H1 (cell line): Measurements from ENCODE around the gene TNS3. TPM values are rescaled to one million over a fixed set of nuclear protein-coding genes. Genes with fewer than 3 reads are reported as not detected.

Source experiments
- CTCF ChIA-PET: fragments of 300-600 bp; sonication (Branson Sonifier 250); formaldehyde crosslinking; loops from one replicate; lab custom pipeline; 2021; ENCODE audit not compliant: partially characterized antibody; lab: Charles Lee
- POLR2A ChIA-PET: fragments of 300-600 bp; sonication (Branson Sonifier 250); formaldehyde crosslinking; loops from one replicate; lab custom pipeline; 2021; ENCODE audit warnings: inconsistent platforms; ENCODE audit not compliant: partially characterized antibody; lab: Charles Lee
- DNase-seq, 2 experiments: peaks; one replicate each; pipeline versions ENCODE4 v3.0.0 to v3.0.0-alpha.2; 2010 to 2022; ENCODE audit warnings: low spot score in 2 of 2, low read depth in 1 of 2, mixed read lengths in 1 of 2
- FAIRE-seq: peaks from 2 replicates; lab custom pipeline; 2011; peaks lifted over from hg19 to GRCh38; lab: Jason Lieb, UNC
- H2AFZ ChIP-seq: 2 replicates; pipeline ENCODE4 v1.8.1; 2012; ENCODE audit warnings: low read length, inconsistent platforms
- H2AK5ac ChIP-seq: 2 replicates; pipeline ENCODE4 v1.6.1; 2013; ENCODE audit warnings: low read depth, low read length
- H2BK120ac ChIP-seq: replicated peaks from 2 replicates; pipeline ENCODE3; 2013; ENCODE audit warnings: low read depth, low read length, inconsistent platforms
- H2BK12ac ChIP-seq: 2 replicates; pipeline ENCODE4 v1.6.1; 2013; ENCODE audit warnings: low read depth, low read length
- H2BK15ac ChIP-seq: 2 replicates; pipeline ENCODE4 v1.6.1; 2013; ENCODE audit warnings: low read length
- H2BK20ac ChIP-seq: 2 replicates; pipeline ENCODE4 v1.6.1; 2013; ENCODE audit warnings: low read length
- H2BK5ac ChIP-seq: 2 replicates; pipeline ENCODE4 v1.6.1; 2013; ENCODE audit warnings: low read depth, low read length
- H3K14ac ChIP-seq: 2 replicates; pipeline ENCODE4 v1.6.1; 2013; ENCODE audit warnings: inconsistent platforms; ENCODE audit not compliant: insufficient read length
- H3K18ac ChIP-seq: 2 replicates; pipeline ENCODE4 v1.6.1; 2013; ENCODE audit warnings: low read length; ENCODE audit errors: extremely low read depth
- H3K23ac ChIP-seq: 2 replicates; pipeline ENCODE4 v1.6.1; 2013; ENCODE audit warnings: inconsistent platforms; ENCODE audit not compliant: insufficient read length
- H3K23me2 ChIP-seq: 2 replicates; pipeline ENCODE4 v1.6.1; 2013; ENCODE audit warnings: low read depth, low read length
- H3K27ac ChIP-seq: 2 replicates; pipeline ENCODE4 v1.6.1; 2011; ENCODE audit warnings: low read depth, low read length, inconsistent platforms
- H3K27me3 ChIP-seq, 4 experiments: replicated peaks in 1 of 4; 1 replicate in 1 of 4; 2 replicates in 3 of 4; pipeline versions ENCODE4 v1.6.1 to v1.8.1; 2011 to 2013; ENCODE audit warnings: low read length in 3 of 4, mild to moderate bottlenecking in 3 of 4, inconsistent platforms in 2 of 4, mixed read lengths in 2 of 4, moderate library complexity in 1 of 4; ENCODE audit not compliant: control insufficient read depth in 3 of 4, insufficient read depth in 3 of 4; ENCODE audit errors: extremely low read depth in 1 of 4
- H3K36me3 ChIP-seq, 4 experiments: 2 replicates each; pipeline versions ENCODE4 v1.6.1 to v1.8.1; 2011 to 2013; ENCODE audit warnings: mild to moderate bottlenecking in 4 of 4, low read length in 3 of 4, moderate library complexity in 2 of 4, control low read depth in 1 of 4, inconsistent platforms in 1 of 4; ENCODE audit not compliant: insufficient read depth in 4 of 4, control insufficient read depth in 2 of 4
- H3K4ac ChIP-seq: replicated peaks from 2 replicates; pipeline ENCODE3; 2013; ENCODE audit warnings: low read length, low read depth, mixed read lengths, inconsistent platforms; ENCODE audit not compliant: insufficient read length
- H3K4me1 ChIP-seq, 4 experiments: replicated peaks in 1 of 4; 1 replicate in 1 of 4; 2 replicates in 3 of 4; pipeline versions ENCODE4 v1.6.1 to v1.8.1; 2011 to 2013; ENCODE audit warnings: low read length in 3 of 4, inconsistent platforms in 2 of 4, mixed read lengths in 1 of 4; ENCODE audit not compliant: insufficient read depth in 4 of 4, control insufficient read depth in 3 of 4
- H3K4me2 ChIP-seq, 2 experiments: 2 replicates each; pipeline versions ENCODE4 v1.6.1 to v1.8.1; 2011 to 2013; ENCODE audit warnings: low read depth in 2 of 2, low read length in 2 of 2, control low read depth in 1 of 2, inconsistent platforms in 1 of 2, mild to moderate bottlenecking in 1 of 2; ENCODE audit not compliant: insufficient read depth in 1 of 2
- H3K4me3 ChIP-seq, 4 experiments: fragments of 200-600, 300-600 bp in 1 of 4; sonication (generic), shearing (Covaris generic), sonication (Bioruptor Twin) in 1 of 4; 2 replicates each; pipeline versions ENCODE4 v1.5.1 to v1.8.1; 2011 to 2016; ENCODE audit warnings: low read length in 4 of 4, low read depth in 3 of 4, control low read depth in 2 of 4, inconsistent platforms in 2 of 4, mild to moderate bottlenecking in 2 of 4, mixed read lengths in 1 of 4, moderate library complexity in 1 of 4; ENCODE audit not compliant: insufficient read depth in 2 of 4; ENCODE audit errors: extremely low read depth in 1 of 4
- H3K56ac ChIP-seq: replicated peaks from 2 replicates; pipeline ENCODE3; 2013; ENCODE audit warnings: low read depth, mild to moderate bottlenecking, mixed read lengths, low read length, inconsistent platforms; ENCODE audit not compliant: insufficient read length
- H3K79me1 ChIP-seq: 2 replicates; pipeline ENCODE4 v1.6.1; 2013; ENCODE audit warnings: low read depth, low read length, control low read depth
- H3K79me2 ChIP-seq, 2 experiments: 2 replicates each; pipeline versions ENCODE4 v1.6.1 to v1.8.1; 2012 to 2013; ENCODE audit warnings: low read length in 2 of 2, mild to moderate bottlenecking in 2 of 2, inconsistent platforms in 1 of 2; ENCODE audit not compliant: insufficient read depth in 2 of 2, control insufficient read depth in 1 of 2
- H3K9ac ChIP-seq, 4 experiments: replicated peaks in 1 of 4; 1 replicate in 1 of 4; 2 replicates in 3 of 4; pipeline versions ENCODE4 v1.6.1 to v1.8.1; 2011 to 2013; ENCODE audit warnings: low read depth in 3 of 4, low read length in 3 of 4, control low read depth in 2 of 4, mild to moderate bottlenecking in 2 of 4, moderate library complexity in 2 of 4, inconsistent platforms in 1 of 4; ENCODE audit errors: extremely low read depth in 1 of 4
- H3K9me3 ChIP-seq, 2 experiments: 2 replicates each; pipeline versions ENCODE4 v1.6.1 to v1.8.1; 2012 to 2013; ENCODE audit warnings: mild to moderate bottlenecking in 2 of 2, moderate library complexity in 2 of 2, control low read depth in 1 of 2, inconsistent platforms in 1 of 2, low read depth in 1 of 2, low read length in 1 of 2, mixed read lengths in 1 of 2; ENCODE audit not compliant: insufficient read depth in 2 of 2
- H4K20me1 ChIP-seq, 2 experiments: replicated peaks in 1 of 2; 2 replicates each; pipeline versions ENCODE3 to v1.8.1; 2011 to 2013; ENCODE audit warnings: inconsistent platforms in 2 of 2, low read length in 2 of 2, mild to moderate bottlenecking in 1 of 2; ENCODE audit not compliant: insufficient read depth in 2 of 2, control insufficient read depth in 1 of 2
- H4K5ac ChIP-seq: 2 replicates; pipeline ENCODE4 v1.6.1; 2013; ENCODE audit warnings: low read length, low read depth, mixed read lengths, inconsistent platforms; ENCODE audit not compliant: insufficient read length
- H4K8ac ChIP-seq: 2 replicates; pipeline ENCODE4 v1.8.0; 2013; ENCODE audit warnings: mild to moderate bottlenecking, moderate library complexity, low read length, inconsistent platforms; ENCODE audit not compliant: insufficient read depth; ENCODE audit errors: extremely low read depth
- H4K91ac ChIP-seq: replicated peaks from 2 replicates; pipeline ENCODE3; 2013; ENCODE audit warnings: low read length, mixed read lengths, inconsistent platforms; ENCODE audit not compliant: insufficient read length
- ATF3 ChIP-seq: IDR thresholded peaks from 2 replicates; pipeline ENCODE4 v1.6.1; 2011; ENCODE audit warnings: low read depth, mild to moderate bottlenecking, low read length; ENCODE audit not compliant: insufficient read depth
- EP300 ChIP-seq, 2 experiments: IDR thresholded peaks; 1 replicate in 1 of 2; 2 replicates in 1 of 2; pipeline ENCODE4 v1.6.1; 2011 to 2012; ENCODE audit warnings: low read depth in 2 of 2, low read length in 2 of 2, mild to moderate bottlenecking in 2 of 2, borderline replicate concordance in 1 of 2, inconsistent platforms in 1 of 2, moderate library complexity in 1 of 2
- GABPA ChIP-seq: IDR thresholded peaks from 2 replicates; pipeline ENCODE4 v1.6.1; 2011; ENCODE audit warnings: mild to moderate bottlenecking, low read length, moderate library complexity, borderline replicate concordance; ENCODE audit not compliant: insufficient read depth
- HDAC6 ChIP-seq: IDR thresholded peaks from one replicate; pipeline ENCODE4 v1.7.1; 2012; ENCODE audit warnings: low read depth, mild to moderate bottlenecking, inconsistent platforms, low read length, moderate library complexity
- JUN ChIP-seq: IDR thresholded peaks from 2 replicates; pipeline ENCODE4 v1.6.1; 2011; ENCODE audit warnings: low read depth, mild to moderate bottlenecking, improper control_type of control experiment, low read length
- KDM1A ChIP-seq: fragments of 200-600, 300-600 bp; sonication (generic); IDR thresholded peaks from 2 replicates; pipeline ENCODE4 v1.7.1; 2016; ENCODE audit warnings: mild to moderate bottlenecking, low read length, borderline replicate concordance
- POLR2A ChIP-seq, 2 experiments: IDR thresholded peaks; 1 replicate in 1 of 2; 2 replicates in 1 of 2; pipeline ENCODE4 v1.6.1; 2011; ENCODE audit warnings: low read depth in 2 of 2, low read length in 2 of 2, mild to moderate bottlenecking in 2 of 2; ENCODE audit errors: control extremely low read depth in 1 of 2
- RNF2 ChIP-seq: fragments of 200-900, 300-1000 bp; sonication (generic); IDR thresholded peaks from 2 replicates; pipeline ENCODE4 v1.7.1; 2016; ENCODE audit warnings: borderline replicate concordance, low read depth, mild to moderate bottlenecking, antibody characterized with exemption, low read length; ENCODE audit not compliant: poor library complexity, severe bottlenecking; ENCODE audit errors: missing control alignments
- TAF7 ChIP-seq: optimal IDR thresholded peaks from 2 replicates; pipeline ENCODE3; 2011; ENCODE audit warnings: low read depth, mild to moderate bottlenecking, inconsistent platforms, low read length, moderate library complexity, borderline replicate concordance
- TCF12 ChIP-seq: IDR thresholded peaks from 2 replicates; pipeline ENCODE4 v1.6.1; 2011; ENCODE audit warnings: low read depth, mild to moderate bottlenecking, low read length
- ZNF274 ChIP-seq: IDR thresholded peaks from 2 replicates; pipeline ENCODE4 v1.7.0; 2012; ENCODE audit warnings: low read length, borderline replicate concordance; ENCODE audit errors: extremely low read depth
- WGBS, 2 experiments: shearing (Covaris generic) in 1 of 2; methylation state at CpG; one replicate each; pipeline versions ENCODE4 v1.1.6 to v1.1.7; 2013 to 2015; ENCODE audit warnings: low lambda C conversion rate in 2 of 2, mixed read lengths in 2 of 2, inconsistent platforms in 1 of 2, low coverage in 1 of 2, missing lambda C conversion rate in 1 of 2; ENCODE audit not compliant: insufficient replicate concordance in 2 of 2, insufficient coverage in 1 of 2, insufficient read length in 1 of 2; ENCODE audit errors: extremely low coverage in 1 of 2, missing lambda C conversion rate in 1 of 2; 5-methylcytosine and 5-hydroxymethylcytosine counted together
- polyA plus RNA-seq, 7 experiments: library from polyadenylated mRNA; depleted of rRNA in 3 of 7; stranded (reverse) in 5 of 7; unstranded in 2 of 7; fragments of >200 nt in 5 of 7; fragments of 200-250 nt in 2 of 7; gene quantifications; 1 replicate in 5 of 7; 2 replicates in 1 of 7; 4 replicates in 1 of 7; pipeline versions ENCODE4 v1.2.1 to v1.2.3, GENCODE V29; 2011 to 2013; ENCODE audit warnings: missing spikeins in 2 of 7, mixed read lengths in 2 of 7
- total RNA-seq: library from RNA; stranded (reverse); fragmentation: NEBNext Ultra II Directional; extraction: Animal tissue kit (Norgen Biotek cat#: 25700); gene quantifications from 2 replicates; pipeline ENCODE4 v1.2.1, GENCODE V29; 2021

TNS3 gene
- total and polyA plus RNA-seq, 2 of the 8 experiments (the other 6 are each of a cell fraction or from before 2014, with no cell fraction given) = 11.9 to 24.2 TPM

- Histone ChIP-seq H2AFZ (no peak overlapping the region), H4K20me1 (peaks cover 0 to 2% of the 10 kb centered on the region in 2 experiments), H2BK120ac (no peak overlapping the region), H2BK5ac (no peak overlapping the region), H3K4ac (no peak overlapping the region), H3K18ac (no peak overlapping the region), H4K5ac (no peak overlapping the region), H3K14ac (no peak overlapping the region), H2AK5ac (no peak overlapping the region), H3K23me2 (no peaks in the 10 kb centered on the region), H3K4me1 (peaks cover 0 to 8% (median 2%) of the 10 kb centered on the region in 4 experiments; a peak in 3 of 7 replicates), H3K36me3 (peaks cover 0 to 3% (median under 1%) of the 10 kb centered on the region in 4 experiments; a peak in 4 of 8 replicates), H3K9me3 (no peaks in the 10 kb centered on the region), H4K91ac (no peak overlapping the region), H2BK15ac (no peak overlapping the region), H3K9ac (no peak overlapping the region), H3K4me2 (no peak overlapping the region), H3K27me3 (no peaks in the 10 kb centered on the region), H3K23ac (no peak overlapping the region), H3K79me2 (no peaks in the 10 kb centered on the region), H2BK12ac (no peak overlapping the region), H3K79me1 (no peaks in the 10 kb centered on the region; the same call in 1 of the 2 replicates), H3K56ac (no peak overlapping the region), H2BK20ac (no peak overlapping the region), H3K4me3 (no peak overlapping the region), H3K27ac (no peak overlapping the region), H4K8ac (peak overlapping the region; percentile 71; the same call in 1 of the 2 replicates)
- FAIRE-seq = no peak
- peak in 1 of 2 experiments; percentile 42 for DNase-seq
- ChIA-PET CTCF (interaction anchor here (0.6 to 2.2 kb wide), 7 partner anchors 10 to 202 kb away, joined by 3 to 8 read pairs (median 3); no protein-coding TSS in a partner anchor), POLR2A (no interaction called here)
- 83% methylated on average over 15 of the region's 30 CpGs; no CpG with 5 or more reads in 1 of the 2 experiments for WGBS, 2 experiments
- no peak for TF ChIP-seq RNF2
- no peak for TF ChIP-seq TAF7
- no peak for TF ChIP-seq POLR2A (IDR thresholded peaks at IDR 0.05; ENCODE audit: control extremely low read depth in 1 of 2, low read depth in 2 of 2, low read length in 2 of 2)
- TF ChIP-seq ATF3 = no peak
- TF ChIP-seq TCF12 = no peak
- no peak for TF ChIP-seq GABPA
- no peak for TF ChIP-seq ZNF274
- no peak for TF ChIP-seq EP300 (IDR thresholded peaks at IDR 0.05; ENCODE audit: borderline replicate concordance in 1 of 2, low read depth in 2 of 2, low read length in 2 of 2)
- TF ChIP-seq KDM1A = no peak
- TF ChIP-seq HDAC6 = no peak
- TF ChIP-seq JUN = no peak
Observed at GRCh38 chr7:47303014-47303694, 278.8 kb downstream of the TNS3 start.
